Type B pancreatic cell (in vitro differentiated cells): ENCODE results near the gene IQCK. TPM values are rescaled to one million over a fixed set of nuclear protein-coding genes. Genes with fewer than 3 reads are reported as not detected.

Experiments
- DNase-seq: peaks from one replicate; pipeline ENCODE4 v3.0.0; 2021; ENCODE audit warnings: mixed read lengths; ENCODE audit not compliant: unreplicated experiment; ENCODE audit errors: extremely low spot score
- H3K27ac Mint-ChIP-seq: 2 replicates; pipeline ENCODE4 v1.8.0; 2021; ENCODE audit warnings: mild to moderate bottlenecking, mixed read lengths
- H3K27me3 Mint-ChIP-seq: 2 replicates; pipeline ENCODE4 v1.8.0; 2021; ENCODE audit warnings: mixed read lengths
- H3K36me3 Mint-ChIP-seq: 2 replicates; pipeline ENCODE4 v1.8.0; 2021; ENCODE audit warnings: mixed read lengths
- H3K4me1 Mint-ChIP-seq: one replicate; pipeline ENCODE4 v1.8.0; 2021; ENCODE audit warnings: mixed read lengths; ENCODE audit not compliant: unreplicated experiment
- H3K4me3 Mint-ChIP-seq: 2 replicates; pipeline ENCODE4 v1.8.0; 2021; ENCODE audit warnings: mild to moderate bottlenecking, mixed read lengths
- H3K9me3 Mint-ChIP-seq: 2 replicates; pipeline ENCODE4 v1.8.0; 2021; ENCODE audit warnings: mixed read lengths
- total RNA-seq: library from RNA; stranded (reverse); gene quantifications from 2 replicates; pipeline ENCODE4 v1.2.1, GENCODE V29; 2021; ENCODE audit warnings: low replicate concordance
- TF ChIP-seq, protein P1 (sequence below): fragments of 200-600 bp; sonication (generic); conservative IDR thresholded peaks from 2 replicates; pipeline ENCODE4 v1.5.0; 2021; ENCODE audit warnings: antibody characterized with exemption, mild to moderate bottlenecking

IQCK gene
- total RNA-seq, 1 donor from 2014 or later: 23.0 TPM

DNA sequence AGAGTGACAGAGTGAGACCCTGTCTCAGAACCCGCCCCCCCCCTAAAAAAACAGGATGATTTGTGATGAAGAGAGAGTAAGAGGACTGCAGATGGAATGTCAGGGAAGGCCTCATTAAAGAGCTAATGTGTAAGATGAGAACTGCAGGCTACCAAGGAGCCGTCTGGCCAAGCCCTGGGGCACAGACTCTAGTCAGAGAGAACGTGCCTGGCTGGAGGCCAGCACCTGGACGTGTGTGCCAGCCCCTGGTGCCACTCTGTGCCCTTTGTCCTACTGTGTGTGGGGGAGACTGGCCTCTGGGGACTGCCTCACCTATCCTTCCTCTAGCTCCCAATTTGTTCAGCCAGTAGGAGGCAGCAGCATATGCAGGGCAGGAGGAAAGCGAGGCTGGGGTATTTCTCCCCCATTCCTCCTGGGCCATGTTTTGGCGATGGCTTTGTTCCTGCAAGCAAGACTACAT lies 37.2 kb upstream of the IQCK start:
- H3K36me3 Mint-ChIP-seq: peaks cover 49% of the 10 kb centered on the region
- H3K4me1 Mint-ChIP-seq: no peaks in the 10 kb centered on the region
- TF ChIP-seq, protein P1, sequence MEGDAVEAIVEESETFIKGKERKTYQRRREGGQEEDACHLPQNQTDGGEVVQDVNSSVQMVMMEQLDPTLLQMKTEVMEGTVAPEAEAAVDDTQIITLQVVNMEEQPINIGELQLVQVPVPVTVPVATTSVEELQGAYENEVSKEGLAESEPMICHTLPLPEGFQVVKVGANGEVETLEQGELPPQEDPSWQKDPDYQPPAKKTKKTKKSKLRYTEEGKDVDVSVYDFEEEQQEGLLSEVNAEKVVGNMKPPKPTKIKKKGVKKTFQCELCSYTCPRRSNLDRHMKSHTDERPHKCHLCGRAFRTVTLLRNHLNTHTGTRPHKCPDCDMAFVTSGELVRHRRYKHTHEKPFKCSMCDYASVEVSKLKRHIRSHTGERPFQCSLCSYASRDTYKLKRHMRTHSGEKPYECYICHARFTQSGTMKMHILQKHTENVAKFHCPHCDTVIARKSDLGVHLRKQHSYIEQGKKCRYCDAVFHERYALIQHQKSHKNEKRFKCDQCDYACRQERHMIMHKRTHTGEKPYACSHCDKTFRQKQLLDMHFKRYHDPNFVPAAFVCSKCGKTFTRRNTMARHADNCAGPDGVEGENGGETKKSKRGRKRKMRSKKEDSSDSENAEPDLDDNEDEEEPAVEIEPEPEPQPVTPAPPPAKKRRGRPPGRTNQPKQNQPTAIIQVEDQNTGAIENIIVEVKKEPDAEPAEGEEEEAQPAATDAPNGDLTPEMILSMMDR: no peak
- DNase-seq: no peak
- H3K9me3 Mint-ChIP-seq: no peaks in the 10 kb centered on the region
- no peak overlapping the region for H3K27ac Mint-ChIP-seq
- H3K4me3 Mint-ChIP-seq: no peak overlapping the region
- no peaks in the 10 kb centered on the region for H3K27me3 Mint-ChIP-seq

DNA sequence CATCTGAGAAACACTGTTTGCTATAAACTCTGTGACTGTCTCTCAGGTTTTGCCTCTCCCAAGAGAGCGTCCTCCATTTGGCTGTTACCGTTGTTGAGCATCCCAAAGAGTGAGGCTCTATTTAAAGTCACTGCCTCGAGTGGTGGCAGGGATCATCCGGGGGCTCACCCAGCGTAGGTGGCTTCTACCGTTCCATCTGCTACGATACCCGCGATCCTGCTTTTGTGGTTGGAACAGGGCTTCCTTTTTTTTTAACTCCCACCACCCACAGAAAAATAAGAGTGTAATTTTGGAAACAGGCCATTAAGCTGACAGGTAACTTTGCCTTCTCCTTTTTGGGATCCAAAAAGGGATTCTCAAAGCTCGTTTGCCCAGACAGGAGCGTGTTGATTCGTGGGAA lies 36.4 kb upstream of the IQCK start:
- TF ChIP-seq, protein P1: no peak
- Mint-ChIP-seq H3K9me3 (no peaks in the 10 kb centered on the region), H3K36me3 (peaks cover 46% of the 10 kb centered on the region), H3K27ac (no peak overlapping the region), H3K27me3 (no peaks in the 10 kb centered on the region), H3K4me3 (no peak overlapping the region), H3K4me1 (no peaks in the 10 kb centered on the region)
- DNase-seq: no peak

DNA sequence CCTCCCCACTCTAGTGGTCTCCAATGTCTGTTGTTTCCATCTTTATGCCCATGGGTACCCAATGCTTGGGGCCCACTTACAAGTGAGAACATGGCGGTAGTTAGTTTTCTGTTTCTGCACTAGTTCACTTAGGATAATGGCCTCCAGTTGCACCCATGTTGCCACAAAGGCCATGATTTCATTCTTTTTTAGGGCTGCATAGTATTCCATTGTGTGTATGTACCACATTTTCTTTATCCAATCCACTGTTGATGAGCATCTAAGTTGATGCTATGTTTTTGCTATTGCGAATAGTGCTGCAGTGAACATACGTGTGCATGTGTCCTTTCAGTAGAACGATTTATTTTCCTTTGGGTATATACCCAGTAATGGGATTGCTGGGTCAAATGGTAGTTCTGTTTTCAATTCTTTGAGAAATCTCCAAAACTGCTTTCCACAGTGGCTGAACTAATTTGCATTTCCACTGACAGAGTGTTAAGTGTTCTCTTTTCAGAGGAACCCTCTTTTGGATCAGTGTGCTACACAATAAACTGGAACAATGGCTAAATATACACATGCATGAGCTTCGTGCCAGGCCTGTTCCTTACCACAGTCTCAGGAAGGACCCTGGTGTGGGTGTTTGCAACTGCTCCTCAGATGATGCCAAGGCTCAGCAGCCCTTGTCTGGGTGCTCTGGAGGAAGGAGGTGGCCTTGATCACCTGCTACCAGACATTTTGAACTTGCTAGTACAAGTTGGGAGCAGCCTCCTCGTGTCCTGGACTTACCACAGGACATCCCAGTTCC lies 34.4 kb upstream of the IQCK start:
- no peak for DNase-seq
- TF ChIP-seq, protein P1: no peak
- Mint-ChIP-seq H3K27ac (no peak overlapping the region), H3K36me3 (peaks cover 54% of the 10 kb centered on the region), H3K4me3 (no peak overlapping the region), H3K4me1 (peaks cover 8% of the 10 kb centered on the region), H3K27me3 (no peaks in the 10 kb centered on the region), H3K9me3 (no peaks in the 10 kb centered on the region)

DNA sequence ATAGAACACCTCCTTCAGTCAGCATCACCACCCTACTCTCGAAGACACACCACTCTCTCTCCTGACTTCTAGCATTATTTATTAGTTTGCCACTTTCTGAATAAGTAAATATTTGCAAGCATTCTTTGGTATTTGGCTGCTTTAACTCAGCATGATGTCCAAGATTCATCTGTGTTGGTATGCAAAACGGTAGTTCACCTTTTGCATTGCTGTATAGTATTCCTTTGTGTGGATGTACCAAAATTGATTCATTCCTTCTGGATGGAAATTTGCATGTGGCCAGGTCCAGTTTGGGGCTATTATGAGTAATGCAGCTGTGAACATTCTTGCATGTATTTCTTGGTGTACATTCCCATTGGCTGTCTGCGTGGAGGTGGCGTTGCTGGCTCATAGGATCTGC lies 32.9 kb upstream of the IQCK start:
- Mint-ChIP-seq H3K4me1 (peaks cover 8% of the 10 kb centered on the region), H3K27me3 (no peaks in the 10 kb centered on the region), H3K9me3 (no peaks in the 10 kb centered on the region), H3K36me3 (peaks cover 49% of the 10 kb centered on the region), H3K27ac (no peak overlapping the region), H3K4me3 (no peak overlapping the region)
- DNase-seq: no peak
- TF ChIP-seq, protein P1: no peak

DNA sequence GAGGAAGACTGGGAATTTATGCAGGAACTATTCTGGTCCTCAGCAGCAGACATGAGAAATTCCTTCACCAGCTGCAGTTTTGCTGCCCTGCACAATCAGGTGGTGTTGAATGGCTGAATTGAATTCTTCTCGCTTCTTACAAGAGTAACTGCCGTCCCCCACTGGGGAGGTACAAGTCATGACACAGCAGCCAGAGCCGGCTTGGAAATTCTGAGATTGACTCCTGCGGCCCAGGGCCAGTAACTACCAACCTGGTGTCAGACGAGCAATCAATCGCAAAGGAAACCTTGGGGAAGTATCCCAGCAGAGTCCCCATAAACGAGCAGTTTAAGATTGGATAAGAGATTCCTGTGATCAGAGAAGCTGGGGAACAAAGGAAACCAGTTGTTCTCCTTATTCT lies 30.8 kb upstream of the IQCK start:
- no peak overlapping the region for H3K4me3 Mint-ChIP-seq
- H3K36me3 Mint-ChIP-seq: peaks cover 38% of the 10 kb centered on the region
- peaks cover 8% of the 10 kb centered on the region for H3K4me1 Mint-ChIP-seq
- no peaks in the 10 kb centered on the region for H3K9me3 Mint-ChIP-seq
- no peaks in the 10 kb centered on the region for H3K27me3 Mint-ChIP-seq
- no peak for DNase-seq
- TF ChIP-seq, protein P1: no peak
- H3K27ac Mint-ChIP-seq: peak overlapping the region; percentile 56
